CD4-positive, alpha-beta T cell treated with Interleukin-17A for 1 hour (primary cell): ENCODE measurements around the gene PRCD.

ENCODE experiments used
- DNase-seq: peaks from one replicate; pipeline ENCODE4 v3.0.0-alpha.2; 2020

PRCD gene

DNA sequence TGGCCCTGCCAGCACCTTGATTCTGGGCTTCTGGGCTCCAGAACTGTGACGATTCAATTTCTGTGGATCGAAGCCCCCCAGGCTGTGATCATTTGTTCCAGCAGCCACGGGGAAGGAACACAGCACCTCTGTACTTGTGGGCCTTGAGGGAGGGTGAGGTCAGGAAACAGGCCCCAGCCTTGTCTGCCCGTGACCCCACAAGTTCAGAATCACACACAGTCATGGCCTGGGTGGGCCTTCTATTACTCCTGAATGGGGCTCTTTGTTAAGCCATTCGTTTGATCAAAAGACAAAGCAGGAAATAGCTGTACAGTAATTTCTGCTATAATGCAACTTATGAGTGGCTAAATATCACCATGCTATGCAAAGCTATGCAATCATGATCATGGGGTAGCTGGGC is 35.7 kb downstream of the PRCD start:
- no peak for DNase-seq

DNA sequence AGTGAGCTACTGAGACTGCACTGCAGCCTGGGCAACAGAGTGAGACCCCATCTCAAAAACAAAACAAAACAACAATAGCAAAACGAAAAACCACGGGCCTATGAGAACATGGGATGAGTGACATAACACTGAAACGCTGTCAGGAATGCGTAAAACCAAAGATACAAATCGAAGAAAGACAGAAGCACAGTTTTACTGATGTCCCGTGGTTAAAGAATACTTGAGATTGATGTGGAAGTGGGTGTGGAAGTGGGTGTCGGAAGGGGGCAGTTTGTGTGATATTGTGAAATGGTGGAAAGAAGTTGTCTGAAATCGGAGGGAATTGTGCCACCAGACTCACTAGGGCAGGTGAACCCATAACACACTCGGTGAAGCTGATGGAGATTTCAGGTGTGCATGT is 36.3 kb downstream of the PRCD start:
- no peak for DNase-seq

DNA sequence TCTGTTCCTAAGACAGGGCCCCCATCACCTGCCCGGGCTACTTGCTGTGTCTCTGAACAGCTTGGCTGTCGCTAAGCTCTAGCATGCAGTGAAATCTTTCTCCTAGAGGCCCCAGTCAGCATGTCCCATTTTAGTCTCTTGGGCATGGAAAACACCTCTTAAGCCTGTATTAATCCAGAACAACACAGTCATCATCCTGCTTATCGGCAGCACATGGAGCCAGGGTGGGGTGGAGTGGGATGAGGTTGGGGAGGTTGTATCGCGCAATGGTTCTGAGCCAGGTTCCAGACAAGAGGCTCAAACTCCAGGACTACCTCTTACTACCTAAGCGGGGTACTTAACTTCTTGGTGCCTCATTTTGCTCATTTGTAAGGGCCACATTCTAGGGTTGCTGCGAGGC is 38.0 kb downstream of the PRCD start:
- no peak for DNase-seq

DNA sequence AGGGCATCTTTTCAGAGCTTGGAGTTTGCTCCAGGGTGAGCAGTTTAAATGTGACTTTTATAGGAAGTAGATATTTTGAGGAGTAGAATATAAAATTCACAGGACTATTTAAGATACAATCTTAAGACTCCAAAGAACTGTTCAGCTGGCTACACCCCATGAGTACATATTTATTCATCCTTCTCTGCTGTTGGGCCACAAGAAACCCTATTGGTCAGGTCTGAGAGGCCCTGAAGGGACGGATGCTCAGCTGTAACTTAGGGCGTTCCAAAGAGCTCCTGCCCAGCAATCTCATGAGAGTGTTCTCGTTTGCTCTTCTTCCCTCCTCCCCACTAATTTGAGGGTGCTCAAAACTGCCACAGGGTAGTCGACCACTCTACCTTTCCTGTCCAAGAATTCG is 38.5 kb downstream of the PRCD start:
- no peak for DNase-seq

DNA sequence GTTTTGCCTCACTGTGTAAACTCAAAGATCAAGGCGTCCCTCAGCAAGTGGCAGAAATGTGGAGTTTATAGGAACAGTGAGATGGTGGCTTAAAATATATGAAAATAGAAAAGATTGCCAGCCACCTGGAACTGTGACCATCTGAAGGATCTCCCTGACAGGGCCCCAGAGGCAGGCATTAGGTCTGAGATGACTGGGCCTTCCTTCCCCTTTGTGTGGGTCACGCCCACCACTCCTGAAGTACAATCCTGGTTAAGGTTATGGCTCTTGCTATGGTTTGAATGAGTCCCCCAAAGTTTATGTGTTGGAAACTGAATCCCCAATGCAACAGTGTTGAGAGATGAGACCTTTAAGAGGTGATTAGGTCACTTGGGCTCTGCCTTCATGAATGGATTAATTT is 39.4 kb downstream of the PRCD start:
- DNase-seq, result no peak

DNA sequence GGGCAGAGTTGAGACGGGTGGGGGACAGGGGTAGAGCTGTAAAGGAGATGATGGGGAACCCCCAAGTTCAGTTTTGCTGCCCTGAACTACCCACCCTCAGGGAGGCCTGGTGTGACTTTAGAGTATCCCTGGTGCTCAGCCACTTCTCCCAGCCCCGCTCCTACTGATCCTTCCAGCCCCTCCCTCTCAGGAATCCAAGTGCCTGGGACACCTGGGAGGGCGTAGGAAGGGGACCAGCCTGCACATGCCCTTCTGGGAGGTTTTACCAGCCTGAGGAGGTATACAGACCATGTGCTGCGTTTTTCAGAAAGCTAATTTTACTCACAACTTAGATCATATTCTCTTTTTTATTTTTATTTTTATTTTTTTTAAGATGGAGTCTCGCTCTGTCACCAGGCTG is 41.7 kb downstream of the PRCD start:
- no peak for DNase-seq

DNA sequence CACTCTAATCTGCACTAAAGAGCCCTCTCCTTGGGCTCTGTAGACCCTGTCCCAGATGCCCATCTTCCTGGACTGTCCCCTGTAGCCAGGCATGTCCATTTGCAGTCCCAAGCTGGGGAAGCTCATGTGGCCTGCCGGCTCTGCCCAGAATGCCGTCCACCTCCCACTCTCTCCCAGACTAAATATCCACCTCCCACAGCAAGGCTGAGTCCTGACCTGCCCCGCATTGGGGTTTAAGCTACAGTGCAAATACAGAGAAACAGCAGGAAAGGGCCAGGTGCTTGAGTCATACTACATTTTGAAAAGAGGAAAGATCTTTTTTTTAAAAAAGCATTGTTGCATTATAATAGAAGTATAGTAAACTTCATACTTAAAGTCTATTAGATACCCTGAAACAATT is 42.8 kb downstream of the PRCD start:
- DNase-seq, result no peak

DNA sequence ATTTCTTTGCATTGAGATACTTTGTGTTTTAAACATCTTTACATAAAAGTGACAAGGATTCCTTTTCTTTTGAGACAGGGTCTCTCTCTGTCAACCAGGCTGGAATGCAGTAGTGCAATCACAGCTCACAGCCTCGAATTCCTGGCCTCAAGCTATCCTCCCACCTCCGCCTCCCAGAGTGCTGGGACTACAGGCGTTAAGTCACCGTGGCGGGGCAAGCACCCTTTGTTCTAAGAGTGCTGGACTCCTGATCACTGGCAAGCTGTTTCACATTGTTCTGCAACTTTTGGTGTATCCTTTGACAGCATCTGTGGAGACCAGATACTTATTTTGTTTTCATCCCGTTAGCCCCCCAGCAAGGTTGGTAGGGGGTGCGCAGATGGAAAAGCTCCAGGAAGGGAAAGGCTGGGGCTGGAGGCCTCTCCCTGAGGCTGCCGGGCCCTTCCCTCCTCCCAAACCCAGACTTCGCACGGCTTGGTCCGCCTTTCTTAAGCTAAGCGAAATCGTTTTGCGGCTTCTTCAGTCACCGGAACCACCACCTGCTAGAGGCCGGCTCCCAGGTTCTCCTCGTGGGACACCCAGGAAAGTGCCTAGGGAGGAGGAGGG is 44.7 kb downstream of the PRCD start:
- no peak for DNase-seq

DNA sequence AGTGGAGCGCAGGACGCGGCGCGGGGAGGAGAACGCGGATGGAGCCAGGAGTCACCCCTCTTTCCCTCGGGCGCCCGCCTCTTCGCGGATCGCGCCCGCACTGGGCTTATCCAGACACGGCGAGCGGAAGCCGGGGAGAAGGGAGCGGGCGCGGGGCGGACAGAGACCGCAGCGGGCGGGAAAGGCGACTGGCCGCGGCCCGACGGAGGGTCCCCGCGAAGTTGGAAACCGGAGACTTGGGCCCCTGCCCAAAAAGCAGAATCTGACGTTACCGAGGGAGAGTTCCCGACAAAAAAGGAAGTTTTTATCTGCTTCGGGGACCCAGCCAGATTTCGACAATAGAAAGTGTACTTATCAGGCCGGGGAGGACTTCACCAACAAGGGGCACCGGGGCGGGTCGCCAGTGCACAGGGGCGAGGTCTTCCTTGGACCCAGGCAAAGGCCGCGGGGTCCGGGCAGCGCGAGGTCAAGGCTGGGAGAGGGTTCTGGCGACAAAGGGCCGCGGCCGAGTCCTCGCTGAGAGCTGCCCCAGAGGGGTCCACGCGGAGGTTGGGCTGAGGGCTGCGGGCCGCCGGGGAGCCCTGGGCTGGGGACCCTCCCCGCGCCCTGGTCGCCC is 45.3 kb downstream of the PRCD start:
- no peak for DNase-seq

DNA sequence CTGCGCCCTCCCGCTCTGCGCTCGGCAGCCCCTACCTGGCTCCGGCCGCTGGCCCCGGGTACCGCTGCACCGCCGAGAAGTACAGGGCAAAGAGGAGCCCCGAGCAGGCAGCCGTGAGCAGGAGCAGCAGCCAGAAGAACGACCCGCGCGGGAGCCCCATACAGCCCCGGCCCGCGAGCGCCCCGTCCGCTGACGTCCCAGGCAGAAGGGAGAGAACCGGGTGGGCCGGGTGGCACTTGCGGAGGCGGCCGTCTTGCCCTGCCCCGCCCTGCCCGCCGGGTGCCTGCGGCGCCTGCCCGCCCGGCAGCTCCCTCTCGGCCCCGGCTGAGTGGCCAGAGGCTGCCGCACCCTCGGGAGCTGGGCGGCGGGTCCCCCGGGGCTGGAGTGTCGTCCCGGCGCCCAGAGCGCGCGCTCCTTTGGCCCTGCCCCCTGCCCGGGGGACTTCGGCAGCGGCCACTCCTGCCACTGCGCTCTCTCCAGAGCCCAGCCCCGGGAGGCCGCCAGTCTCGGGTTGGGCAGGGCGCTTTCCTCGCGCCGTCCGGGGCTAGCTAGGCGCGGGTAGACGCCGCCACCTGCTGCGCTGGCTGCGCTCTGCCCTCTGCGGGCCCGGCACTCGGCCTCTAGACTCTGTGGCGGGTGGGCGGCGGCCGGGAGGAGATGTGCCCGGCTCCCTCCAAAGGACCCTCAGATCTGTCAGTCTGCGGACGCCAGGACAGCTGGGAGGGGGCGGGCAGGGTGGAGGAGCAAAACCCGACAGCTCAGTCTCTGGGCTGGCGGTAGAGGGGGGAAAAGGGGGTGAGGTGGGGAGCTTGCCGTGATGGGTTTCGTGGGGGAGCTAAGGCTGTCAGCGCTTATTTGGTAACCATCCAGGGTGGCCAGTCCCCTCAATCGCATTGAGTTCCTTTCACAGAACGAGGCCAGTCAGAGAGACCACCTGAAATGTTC is 46.1 kb downstream of the PRCD start, which contains the start of gene ST6GALNAC2:
ST6GALNAC2 (minus strand) TSS at position 212 of the 945 bp plus-strand sequence; CDS start at position 160, 52 bp downstream.
- DNase-seq, result peak; percentile 41

DNA sequence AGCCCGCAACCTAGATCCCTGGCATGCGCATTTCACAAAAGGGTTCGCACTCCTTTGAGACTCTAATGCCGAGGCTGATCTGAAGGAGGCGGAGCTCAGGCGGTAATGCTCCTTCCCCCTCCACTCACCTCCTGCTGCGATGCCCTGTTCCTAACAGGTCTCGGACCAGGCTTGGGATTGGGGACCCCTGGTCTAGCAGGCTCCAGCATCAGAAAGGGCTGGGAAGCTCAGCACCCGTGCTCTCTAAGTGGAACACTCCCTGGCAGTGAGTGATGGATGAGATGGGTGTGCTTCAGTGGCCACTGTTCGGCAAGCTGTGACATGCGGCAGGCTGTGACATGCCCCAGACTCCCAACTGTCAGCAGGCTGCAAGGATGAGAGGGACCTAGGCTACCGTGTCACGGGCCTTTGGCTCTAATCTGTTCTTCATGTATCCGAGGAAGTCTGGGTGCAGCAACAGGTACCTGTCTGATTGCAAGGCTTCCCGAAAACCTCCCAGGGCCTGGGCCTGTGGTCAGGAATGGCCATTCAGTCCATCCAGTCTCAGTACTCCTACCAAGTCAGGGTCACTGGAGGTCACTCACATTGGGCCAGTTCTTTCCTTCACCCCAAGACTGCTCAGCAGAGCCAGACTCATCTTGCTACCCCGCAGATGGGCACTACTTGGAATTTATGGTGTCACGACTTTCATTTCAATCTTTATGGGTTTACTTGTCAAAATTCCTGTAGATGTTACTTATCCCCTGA is 47.1 kb downstream of the PRCD start:
- no peak for DNase-seq

DNA sequence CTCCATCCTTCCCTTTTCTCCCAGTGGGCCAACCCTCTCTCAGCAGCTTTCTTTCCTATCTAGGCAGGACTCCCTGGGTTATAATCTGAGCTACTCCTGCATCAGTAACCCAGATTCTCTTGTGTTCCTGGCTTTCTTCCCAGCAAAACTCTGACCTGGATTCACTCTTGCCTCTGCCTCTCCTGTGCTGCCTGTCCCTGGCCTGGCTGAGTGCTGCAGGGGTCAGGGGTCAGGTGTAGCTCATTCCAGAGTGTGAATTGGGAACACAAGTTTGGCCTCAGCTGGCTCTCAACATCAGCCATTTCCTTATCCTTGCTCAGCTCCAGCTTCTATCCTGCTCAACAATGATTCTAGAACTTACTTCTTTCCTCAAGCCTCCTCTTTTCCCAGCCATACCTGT is 48.3 kb downstream of the PRCD start:
- no peak for DNase-seq

DNA sequence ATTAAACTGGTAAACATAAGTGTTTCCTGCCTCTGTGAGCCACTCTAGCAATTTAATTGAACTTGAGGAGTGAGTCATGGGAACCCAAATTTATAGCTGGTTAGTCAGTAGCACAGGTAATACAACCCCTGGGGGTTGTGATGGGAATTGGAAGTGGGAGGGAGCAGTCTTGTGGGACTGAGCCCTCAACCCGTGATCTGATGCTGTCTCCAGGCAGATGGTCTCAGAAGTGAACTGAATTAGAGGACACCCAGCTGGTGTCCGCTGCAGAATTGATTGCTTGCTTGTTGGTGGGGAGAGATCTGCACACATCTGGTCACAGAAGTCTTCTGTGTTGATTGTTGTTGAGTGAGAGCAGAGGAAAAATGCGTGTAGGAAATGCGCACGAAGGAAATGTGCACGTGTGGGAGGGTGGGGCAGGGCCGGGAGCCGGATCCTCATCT is 53.6 kb downstream of the PRCD start:
- DNase-seq, result no peak

DNA sequence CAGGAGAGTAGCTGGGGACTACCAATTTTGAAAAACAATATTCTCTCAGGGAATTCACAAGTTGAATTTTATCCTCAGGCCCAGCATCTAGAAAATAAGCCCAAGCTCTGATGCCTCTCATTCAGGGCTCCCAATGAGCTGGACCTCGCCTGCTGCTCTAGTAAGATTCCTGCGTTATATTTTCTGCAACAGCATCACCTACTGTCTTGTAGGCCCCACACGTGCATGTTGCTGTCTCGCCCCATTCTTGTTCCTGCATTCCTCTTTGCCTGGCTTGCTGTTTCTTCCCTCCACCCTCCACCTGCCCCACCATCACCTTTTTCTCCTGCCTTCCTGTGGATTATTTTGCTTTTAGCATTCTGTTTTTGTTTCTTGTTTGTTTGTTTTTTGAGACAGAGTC is 54.1 kb downstream of the PRCD start:
- no peak for DNase-seq

DNA sequence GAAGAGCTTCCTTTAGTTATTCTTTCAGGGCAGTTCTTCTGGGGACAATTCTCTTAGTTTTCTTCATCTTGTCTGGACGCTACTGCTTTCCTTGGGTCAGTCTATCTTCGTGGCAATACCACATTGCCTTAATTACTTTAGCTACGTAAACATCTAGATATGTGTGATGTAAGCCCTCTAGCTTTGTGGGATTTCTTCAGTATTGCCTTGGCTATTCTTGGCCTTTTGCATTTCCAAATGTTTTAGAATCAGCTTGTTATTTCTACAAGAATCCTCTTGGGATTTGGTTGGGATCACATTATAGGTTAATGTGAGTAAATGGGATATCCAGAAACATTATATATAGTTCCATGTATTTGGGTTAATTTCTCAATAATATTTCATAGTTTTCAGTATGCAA is 54.8 kb downstream of the PRCD start:
- DNase-seq, result no peak
